Naive thymus-derived CD4-positive, alpha-beta T cell (primary cell): ENCODE results near the gene ACE. TPM values are rescaled to one million over a fixed set of nuclear protein-coding genes. Genes with fewer than 3 reads are reported as not detected.

ENCODE experiments used
- ATAC-seq: fragments of 150-1000 bp; cut with Tn5 transposase; 2 replicates; pipeline ENCODE4 v1.10.0; 2021; ENCODE audit warnings: mild to moderate bottlenecking, moderate library complexity
- CTCF ChIA-PET: fragments of 350-600 bp; sonication (Branson Sonifier 250); formaldehyde crosslinking; loops from one replicate; lab custom pipeline; 2021; ENCODE audit warnings: antibody characterized with exemption; lab: Charles Lee
- POLR2A ChIA-PET: fragments of 350-600 bp; sonication (Branson Sonifier 250); formaldehyde crosslinking; loops from one replicate; lab custom pipeline; 2021; ENCODE audit warnings: antibody characterized with exemption, inconsistent platforms; lab: Charles Lee
- DNase-seq, 9 donors: peaks; one replicate each; pipeline versions ENCODE4 v3.0.0 to v3.0.0-alpha.2; 2020 to 2022; ENCODE audit warnings: mixed read lengths in 1 of 9
- H3K27ac ChIP-seq: one replicate; pipeline ENCODE4 v1.7.0; 2013; ENCODE audit warnings: mild to moderate bottlenecking, low read depth, low read length, moderate library complexity
- H3K27me3 ChIP-seq, 2 donors: one replicate each; pipeline ENCODE4 v1.7.0; 2013; ENCODE audit warnings: low read length in 2 of 2, mild to moderate bottlenecking in 2 of 2, moderate library complexity in 2 of 2; ENCODE audit not compliant: control insufficient read depth in 2 of 2, insufficient read depth in 2 of 2
- H3K36me3 ChIP-seq, 3 experiments: 1 replicate in 2 of 3; 2 replicates in 1 of 3; pipeline ENCODE4 v1.7.0; 2013; ENCODE audit warnings: low read length in 3 of 3, mild to moderate bottlenecking in 3 of 3, moderate library complexity in 1 of 3; ENCODE audit not compliant: insufficient read depth in 3 of 3, control insufficient read depth in 2 of 3
- H3K4me1 ChIP-seq, 2 donors: one replicate each; pipeline ENCODE4 v1.7.0; 2013; ENCODE audit warnings: low read length in 2 of 2, mild to moderate bottlenecking in 2 of 2, moderate library complexity in 1 of 2; ENCODE audit not compliant: control insufficient read depth in 2 of 2, insufficient read depth in 2 of 2
- H3K4me3 ChIP-seq: 2 replicates; pipeline ENCODE4 v1.7.0; 2013; ENCODE audit warnings: mild to moderate bottlenecking, low read length
- H3K9me3 ChIP-seq, 3 experiments: 1 replicate in 2 of 3; 2 replicates in 1 of 3; pipeline ENCODE4 v1.7.0; 2013; ENCODE audit warnings: low read length in 3 of 3; ENCODE audit not compliant: control insufficient read depth in 2 of 3
- H3K27ac Mint-ChIP-seq, 9 donors: one replicate each; pipeline ENCODE4 v1.8.0; 2020 to 2022; ENCODE audit warnings: mixed read lengths in 9 of 9, mild to moderate bottlenecking in 8 of 9, moderate library complexity in 5 of 9, inconsistent platforms in 2 of 9
- H3K27me3 Mint-ChIP-seq, 5 donors: one replicate each; pipeline ENCODE4 v1.8.0; 2021 to 2022; ENCODE audit warnings: mixed read lengths in 5 of 5, mild to moderate bottlenecking in 1 of 5
- H3K36me3 Mint-ChIP-seq, 5 donors: one replicate each; pipeline ENCODE4 v1.8.0; 2020 to 2022; ENCODE audit warnings: mixed read lengths in 5 of 5, mild to moderate bottlenecking in 3 of 5, inconsistent platforms in 1 of 5
- H3K4me1 Mint-ChIP-seq, 7 donors: one replicate each; pipeline ENCODE4 v1.8.0; 2020 to 2022; ENCODE audit warnings: mixed read lengths in 7 of 7, mild to moderate bottlenecking in 3 of 7, inconsistent platforms in 1 of 7
- H3K4me3 Mint-ChIP-seq, 10 donors: one replicate each; pipeline ENCODE4 v1.8.0; 2020 to 2022; ENCODE audit warnings: mild to moderate bottlenecking in 10 of 10, mixed read lengths in 10 of 10, moderate library complexity in 6 of 10, inconsistent platforms in 2 of 10
- H3K9me3 Mint-ChIP-seq, 11 donors: one replicate each; pipeline ENCODE4 v1.8.0; 2020 to 2022; ENCODE audit warnings: mixed read lengths in 11 of 11, mild to moderate bottlenecking in 4 of 11, inconsistent platforms in 1 of 11, moderate library complexity in 1 of 11
- intact Hi-C, 2 donors: fragments of 100-400 bp; cut with micrococcal nuclease; formaldehyde crosslinking; loops; one replicate each; pipeline ENCODE4 v1.15.1; 2023
- polyA plus RNA-seq, 2 donors: library from polyadenylated mRNA; unstranded; fragments of 300-500 nt; fragmentation: Illumina TruSeq; gene quantifications; one replicate each; pipeline ENCODE4 v1.2.3, GENCODE V29; 2021
- total RNA-seq, 6 experiments: library from RNA in 5 of 6; stranded (reverse) in 5 of 6; gene quantifications; 1 replicate in 5 of 6; 2 replicates in 1 of 6; pipeline ENCODE4 v1.2.3 and lab custom pipeline; 2021 to 2026

ACE gene
- total RNA-seq (10 to 100 TPM in 1 of 5 experiments, 1 to 10 TPM in 2, under 1 TPM in 2; 0.73 to 14.4 (median 2.3) TPM), polyA plus RNA-seq (not detected), total RNA-seq (lab: John Stamatoyannopoulos, UW) (not detected)

DNA sequence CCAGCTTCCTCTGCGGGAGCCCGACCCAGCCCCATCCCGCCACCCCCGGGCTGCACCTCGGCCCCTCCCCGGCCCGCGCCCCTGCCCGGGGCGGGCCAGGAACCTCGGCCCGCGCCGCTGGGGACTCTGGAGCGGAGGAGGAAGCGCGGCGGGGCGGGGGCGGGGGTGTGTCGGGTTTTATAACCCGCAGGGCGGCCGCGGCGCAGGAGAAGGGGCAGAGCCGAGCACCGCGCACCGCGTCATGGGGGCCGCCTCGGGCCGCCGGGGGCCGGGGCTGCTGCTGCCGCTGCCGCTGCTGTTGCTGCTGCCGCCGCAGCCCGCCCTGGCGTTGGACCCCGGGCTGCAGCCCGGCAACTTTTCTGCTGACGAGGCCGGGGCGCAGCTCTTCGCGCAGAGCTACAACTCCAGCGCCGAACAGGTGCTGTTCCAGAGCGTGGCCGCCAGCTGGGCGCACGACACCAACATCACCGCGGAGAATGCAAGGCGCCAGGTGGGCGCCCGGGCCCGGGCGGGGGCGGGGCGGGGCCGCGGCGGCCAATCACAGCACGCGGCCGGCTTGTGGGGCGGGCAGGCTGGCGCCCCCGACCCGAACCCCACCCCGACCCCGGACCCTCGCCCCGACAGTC is at the start of gene ACE:
Gene ACE (plus strand): TSS at position 208 of the 626 bp plus-strand sequence. CDS start 34 bp downstream, at position 242.
- ATAC-seq = peak; percentile 55
- no peaks in the 10 kb centered on the region for H3K9me3 Mint-ChIP-seq
- DNase-seq = peak in 7 of 9 donors; percentile 15 to 45 (median 19)
- H3K4me1 ChIP-seq = peaks cover 5 to 14% of the 10 kb centered on the region in 2 donors
- no peaks in the 10 kb centered on the region for H3K36me3 ChIP-seq
- ChIA-PET CTCF (interaction anchor here (4.2 kb wide), 1 partner anchor 50 kb away, joined by 58 read pairs; no protein-coding TSS in a partner anchor), POLR2A (no interaction called here)
- no peaks in the 10 kb centered on the region for H3K9me3 ChIP-seq
- peak within 1 kb of the TSS in 2 of 9 donors; percentile 9 to 43 for H3K27ac Mint-ChIP-seq
- peak within 1 kb of the TSS; percentile 24 for H3K4me3 ChIP-seq
- no peaks in the 10 kb centered on the region for H3K36me3 Mint-ChIP-seq
- H3K27ac ChIP-seq = no peak within 1 kb of the TSS
- H3K27me3 ChIP-seq = peaks cover 0 to 12% of the 10 kb centered on the region in 2 donors
- peaks cover 0 to 18% (median 8%) of the 10 kb centered on the region in 7 donors for H3K4me1 Mint-ChIP-seq
- peak within 1 kb of the TSS; percentile 32 to 83 (median 70) for H3K4me3 Mint-ChIP-seq
- intact Hi-C loops = loop anchor here in 1 of 2 donors (2.0 kb wide), 1 partner anchor 30 kb away; the partner anchor contains the start of gene CYB561
- H3K27me3 Mint-ChIP-seq = peaks cover 15 to 55% (median 25%) of the 10 kb centered on the region in 5 donors

DNA sequence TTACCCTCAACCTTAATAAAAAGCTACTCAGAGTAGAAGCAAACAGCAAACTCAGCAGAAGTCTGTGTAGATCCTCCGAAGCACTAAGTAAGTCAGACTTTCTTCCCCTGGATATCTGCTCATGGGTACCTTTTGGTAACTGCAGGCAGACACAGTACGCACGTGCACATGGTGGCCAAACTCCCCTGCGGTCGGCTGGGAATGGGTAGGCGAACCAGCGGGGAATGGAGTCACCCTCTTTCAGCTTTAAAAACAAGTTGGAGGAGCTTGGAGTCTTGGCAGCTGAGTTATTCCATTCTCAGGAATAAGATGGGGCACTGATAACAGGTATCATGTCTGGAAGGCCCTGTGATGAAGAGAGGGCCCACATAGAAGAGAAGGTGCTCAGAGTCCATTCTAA is 47.1 kb upstream of the ACE start:
- H3K4me3 ChIP-seq = no peak overlapping the region
- H3K9me3 ChIP-seq = no peaks in the 10 kb centered on the region
- DNase-seq (no peak), ATAC-seq (no peak)
- Mint-ChIP-seq H3K9me3 (no peaks in the 10 kb centered on the region), H3K27ac (no peak overlapping the region), H3K4me1 (peaks cover 22 to 57% (median 27%) of the 10 kb centered on the region in 7 donors), H3K36me3 (peaks cover 0 to 1% (median 0%) of the 10 kb centered on the region in 5 donors), H3K27me3 (peaks cover 0 to 4% (median 0%) of the 10 kb centered on the region in 5 donors), H3K4me3 (no peak overlapping the region)
- no peaks in the 10 kb centered on the region for H3K27me3 ChIP-seq
- H3K27ac ChIP-seq = no peak overlapping the region
- peaks cover 22 to 24% of the 10 kb centered on the region in 2 donors for H3K4me1 ChIP-seq
- H3K36me3 ChIP-seq = no peaks in the 10 kb centered on the region
- intact Hi-C loops = loop anchor here (5.0 to 10.0 kb wide), 6 partner anchors 123 to 418 kb away; partner anchors contain the start of genes CCDC47 (in 1 of the 2), DCAF7 (in 1 of the 2), DDX42 (in 1 of the 2) and FTSJ3 (in 1 of the 2)
- ChIA-PET CTCF (interaction anchor here (2.4 to 7.1 kb wide), 2 partner anchors 49 to 190 kb away, joined by 6 to 58 read pairs; partner anchors contain the start of gene ACE), POLR2A (no interaction called here)

DNA sequence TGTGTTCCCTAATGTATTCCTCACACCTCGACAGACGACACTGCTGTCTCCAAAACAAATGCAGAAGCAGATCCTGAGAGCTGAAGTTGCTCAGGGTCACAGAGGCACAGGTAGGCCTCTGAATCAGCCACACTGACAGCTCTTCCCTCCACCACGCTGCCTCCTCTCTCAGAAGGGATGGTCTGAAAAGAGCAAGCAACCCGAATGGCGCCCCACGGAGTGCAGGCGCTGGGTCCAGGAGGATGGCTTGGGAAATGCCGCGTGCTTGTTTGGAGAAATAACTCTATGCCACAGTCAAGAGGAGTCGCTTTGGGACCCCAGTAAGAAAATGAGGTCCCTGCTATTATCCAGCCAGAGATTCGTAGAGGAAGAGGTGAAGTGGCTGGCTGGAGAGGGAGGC is 46.6 kb upstream of the ACE start:
- Mint-ChIP-seq H3K27me3 (peaks cover 0 to 2% (median 0%) of the 10 kb centered on the region in 5 donors), H3K36me3 (peaks cover 0 to 1% (median 0%) of the 10 kb centered on the region in 5 donors), H3K27ac (no peak overlapping the region), H3K9me3 (no peaks in the 10 kb centered on the region), H3K4me3 (no peak overlapping the region), H3K4me1 (peaks cover 25 to 60% (median 30%) of the 10 kb centered on the region in 7 donors)
- Histone ChIP-seq H3K36me3 (no peaks in the 10 kb centered on the region), H3K4me3 (no peak overlapping the region), H3K9me3 (no peaks in the 10 kb centered on the region), H3K27me3 (no peaks in the 10 kb centered on the region), H3K4me1 (peaks cover 22 to 24% of the 10 kb centered on the region in 2 donors), H3K27ac (no peak overlapping the region)
- ATAC-seq (no peak), DNase-seq (no peak)
- POLR2A ChIA-PET = no interaction called here
- CTCF ChIA-PET = interaction anchor here (0.6 to 7.1 kb wide), 2 partner anchors 48 to 177 kb away, joined by 3 to 58 read pairs; partner anchors contain the start of gene ACE
- intact Hi-C loops = no loop called here

DNA sequence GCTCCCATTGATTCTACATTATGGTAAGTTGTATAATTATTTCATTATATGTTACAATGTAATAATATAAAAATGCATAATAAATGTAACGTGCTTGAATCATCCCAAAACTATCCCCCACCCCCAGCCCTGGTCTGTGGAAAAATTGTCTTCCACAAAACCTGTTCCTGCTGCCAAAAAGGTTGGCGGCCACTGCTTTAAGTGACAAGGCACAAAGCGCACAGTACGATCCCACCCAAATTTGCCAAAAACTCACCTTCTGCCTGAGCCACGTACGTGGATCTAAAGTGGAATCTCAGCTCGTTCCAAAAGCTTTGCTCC is 45.3 kb upstream of the ACE start:
- no peaks in the 10 kb centered on the region for H3K9me3 ChIP-seq
- H3K36me3 ChIP-seq = no peaks in the 10 kb centered on the region
- H3K9me3 Mint-ChIP-seq = no peaks in the 10 kb centered on the region
- H3K4me3 ChIP-seq = no peak overlapping the region
- ATAC-seq (no peak), DNase-seq (no peak)
- H3K4me3 Mint-ChIP-seq = no peak overlapping the region
- H3K36me3 Mint-ChIP-seq = peaks cover 0 to 1% (median 0%) of the 10 kb centered on the region in 5 donors
- H3K4me1 Mint-ChIP-seq = peaks cover 22 to 63% (median 28%) of the 10 kb centered on the region in 7 donors
- H3K27ac Mint-ChIP-seq = no peak overlapping the region
- H3K27ac ChIP-seq = no peak overlapping the region
- intact Hi-C loops = no loop called here
- no peaks in the 10 kb centered on the region for H3K27me3 ChIP-seq
- ChIA-PET POLR2A (interaction anchor here (1.1 kb wide), 1 partner anchor 11 kb away, joined by 3 read pairs; no protein-coding TSS in a partner anchor), CTCF (interaction anchor here (0.6 to 1.2 kb wide), 2 partner anchors 25 to 324 kb away, joined by 4 read pairs; no protein-coding TSS in a partner anchor)
- H3K27me3 Mint-ChIP-seq = peaks cover 0 to 2% (median 0%) of the 10 kb centered on the region in 5 donors
- peaks cover 17% of the 10 kb centered on the region in 2 donors for H3K4me1 ChIP-seq

DNA sequence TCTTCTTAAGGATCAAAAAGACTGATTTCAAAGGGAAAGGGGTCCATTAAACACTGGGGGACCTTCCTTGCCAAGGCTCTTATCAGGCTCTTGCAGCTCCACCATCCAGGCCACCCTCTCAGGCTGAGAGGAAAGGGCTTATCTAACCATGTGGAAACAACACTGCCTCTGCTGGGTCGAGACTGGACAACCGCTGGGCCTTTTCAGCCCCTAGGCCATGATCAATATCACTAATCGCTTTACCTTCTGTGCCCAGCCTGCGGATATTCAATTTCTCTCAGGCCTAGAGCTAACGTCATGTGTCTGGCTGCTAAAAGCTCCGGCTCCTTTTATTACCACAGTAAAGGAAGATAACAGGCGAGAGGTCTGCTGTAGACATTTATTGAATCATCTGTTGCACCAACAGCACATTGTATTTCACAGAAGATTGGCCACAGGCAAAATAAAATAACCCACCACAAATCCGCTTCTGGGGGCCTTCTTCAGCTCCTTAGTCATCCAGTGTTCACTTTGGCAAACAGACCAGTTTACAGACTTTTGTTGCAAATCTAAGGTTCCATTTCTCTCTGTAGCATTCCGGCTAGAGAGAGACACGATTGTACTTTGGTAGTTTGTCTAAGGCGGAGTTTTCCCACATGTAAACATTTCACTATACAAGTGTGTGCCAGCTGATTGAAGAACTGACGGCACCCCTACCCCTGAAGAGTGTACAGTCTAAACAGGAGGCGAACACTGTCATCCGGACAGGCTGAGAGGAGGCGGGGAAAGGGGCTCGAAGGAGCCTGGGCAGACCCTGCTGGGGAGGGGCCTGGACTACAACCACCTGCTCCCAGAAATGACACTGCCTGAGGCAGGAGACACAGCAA is 44.7 kb upstream of the ACE start:
- H3K9me3 Mint-ChIP-seq = no peaks in the 10 kb centered on the region
- H3K4me1 Mint-ChIP-seq = peaks cover 17 to 63% (median 22%) of the 10 kb centered on the region in 7 donors
- H3K36me3 Mint-ChIP-seq = peaks cover 0 to 1% (median 0%) of the 10 kb centered on the region in 5 donors
- H3K4me3 ChIP-seq = no peak overlapping the region
- H3K9me3 ChIP-seq = no peaks in the 10 kb centered on the region
- H3K4me3 Mint-ChIP-seq = no peak overlapping the region
- H3K27me3 ChIP-seq = no peaks in the 10 kb centered on the region
- POLR2A ChIA-PET = interaction anchor here (0.6 to 1.1 kb wide), 3 partner anchors 10 to 17 kb away, joined by 3 read pairs; no protein-coding TSS in a partner anchor
- DNase-seq (no peak), ATAC-seq (no peak)
- no peak overlapping the region for H3K27ac ChIP-seq
- H3K36me3 ChIP-seq = no peaks in the 10 kb centered on the region
- CTCF ChIA-PET = interaction anchor here (0.7 to 1.2 kb wide), 2 partner anchors 26 to 1360 kb away, joined by 4 read pairs; no protein-coding TSS in a partner anchor
- no peaks in the 10 kb centered on the region for H3K27me3 Mint-ChIP-seq
- peaks cover 13 to 14% of the 10 kb centered on the region in 2 donors for H3K4me1 ChIP-seq
- peak overlapping the region in 1 of 9 donors; percentile 50 for H3K27ac Mint-ChIP-seq
- intact Hi-C loops = no loop called here
